Subcutaneous adipose tissue (tissue), 4 donors: Measurements from ENCODE around the gene C5orf58. TPM values are rescaled to one million over a fixed set of nuclear protein-coding genes. Genes with fewer than 3 reads are reported as not detected.

Experiments used
- CTCF ChIP-seq: fragments of 450-650 bp; IDR thresholded peaks from one replicate; pipeline ENCODE4 v1.5.1; 2016; ENCODE audit warnings: low read depth, mild to moderate bottlenecking, control low read depth, antibody characterized with exemption, moderate library complexity
- total RNA-seq, 4 donors: library from RNA; depleted of rRNA; stranded (reverse); fragments of >200 nt; gene quantifications; one replicate each; pipeline ENCODE4 v1.1.0, GENCODE V29; 2016

C5orf58 gene
- total RNA-seq, 4 donors from 2014 or later = 0.68 to 2.3 (median 1.5) TPM; not detected in 1

- TF ChIP-seq CTCF = no peak
These were observed 28.8 kb downstream of the C5orf58 start for GRCh38 chr5:170261528-170262043.

- no peak for TF ChIP-seq CTCF
These were observed 29.6 kb downstream of the C5orf58 start for GRCh38 chr5:170262061-170263045.

GRCh38 chr5:170263906-170264305 lies 31.1 kb downstream of the C5orf58 start:
- no peak for TF ChIP-seq CTCF

GRCh38 chr5:170265522-170265921 lies 32.7 kb downstream of the C5orf58 start:
- TF ChIP-seq CTCF = no peak

- no peak for TF ChIP-seq CTCF
These were observed 34.0 kb downstream of the C5orf58 start for GRCh38 chr5:170266570-170267381.

GRCh38 chr5:170267431-170268152 lies 34.8 kb downstream of the C5orf58 start:
- no peak for TF ChIP-seq CTCF
